ENCODE results near the gene FN3K.

The FN3K gene

DNA sequence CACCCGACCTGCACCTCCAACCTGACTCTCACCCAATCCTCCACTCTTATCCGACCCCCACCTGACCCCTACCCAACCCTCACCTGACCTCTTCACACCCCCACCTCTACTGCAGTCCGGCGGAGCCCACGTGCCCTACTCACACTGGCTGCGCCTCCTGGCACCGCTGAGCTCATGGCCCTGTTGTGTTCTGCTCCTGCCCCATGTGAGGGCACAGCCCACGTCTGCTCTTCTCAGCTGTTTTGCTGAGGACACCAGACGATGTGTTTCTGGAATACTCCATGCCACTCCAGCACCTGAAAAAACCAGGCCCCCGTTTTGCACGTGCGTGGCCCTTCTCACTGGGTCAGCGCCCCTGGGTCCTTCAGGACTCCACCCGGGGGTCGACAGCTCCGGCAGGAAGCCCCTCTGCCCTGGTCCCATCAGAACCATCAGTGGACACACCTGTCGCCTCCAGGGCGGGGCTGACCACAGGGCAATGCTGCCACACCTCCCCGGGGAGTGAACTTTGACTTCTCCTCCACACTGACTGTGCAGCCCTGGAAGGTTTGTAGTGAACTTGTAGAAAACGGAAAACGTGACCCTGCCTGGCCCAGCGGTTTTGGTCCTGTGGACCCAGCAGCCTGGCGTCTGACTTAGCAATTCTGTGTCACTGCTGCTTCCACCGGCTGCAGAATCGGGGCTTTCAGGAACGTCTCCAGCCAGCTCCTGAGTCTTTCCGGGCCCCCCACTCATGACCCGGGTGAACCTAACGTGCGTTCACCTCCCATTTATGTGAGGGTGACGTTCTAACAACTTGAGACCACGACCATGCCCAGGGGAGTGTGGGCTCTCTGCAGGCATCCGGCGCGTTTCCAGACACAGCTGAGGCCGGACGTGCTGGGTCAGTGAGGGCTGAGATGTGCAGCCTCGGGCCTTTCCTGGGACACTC is 31.2 kb upstream of the FN3K start:
- no peak for DNase-seq (ENCODE audit: low spot score)

DNA sequence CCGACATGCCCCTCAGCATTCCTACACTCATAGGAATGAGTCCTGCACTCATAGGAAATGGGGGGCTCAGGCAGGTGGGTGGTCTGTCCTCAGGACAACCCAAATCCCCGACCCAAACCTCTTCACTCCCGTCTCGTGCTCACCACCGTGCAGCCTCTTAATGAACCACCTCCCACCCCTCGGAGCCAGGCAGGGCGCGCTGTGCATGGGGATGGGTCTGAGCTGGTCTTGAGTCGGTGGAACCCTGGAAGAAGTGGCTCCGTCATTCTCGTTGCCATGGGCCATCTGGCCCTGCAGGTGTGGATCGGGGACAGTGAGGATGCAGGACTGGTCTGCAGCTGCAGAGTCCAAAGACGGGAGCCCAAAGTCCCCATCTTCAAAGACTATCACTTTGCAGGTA is 30.5 kb upstream of the FN3K start:
- no peak for DNase-seq (ENCODE audit: low spot score)

DNA sequence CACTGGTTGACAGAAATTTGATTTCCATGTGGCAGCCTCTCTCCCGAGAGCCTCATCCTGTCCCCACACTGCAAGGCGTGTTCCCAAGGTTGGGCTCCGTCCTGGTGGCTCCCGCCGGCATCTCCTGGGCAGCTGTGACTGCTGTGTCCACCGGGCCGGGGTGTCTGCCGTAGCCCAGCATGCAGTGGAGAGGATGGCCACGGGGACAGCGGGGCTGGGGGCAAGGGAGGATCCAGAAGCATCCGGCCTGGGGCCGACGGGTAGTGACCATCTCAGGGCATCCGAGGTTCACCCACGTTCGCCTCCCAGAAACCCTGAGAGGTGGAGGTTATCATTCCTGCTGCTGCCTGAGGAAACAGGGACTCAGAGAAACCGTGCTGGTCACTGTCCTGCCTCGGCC is 29.7 kb upstream of the FN3K start:
- DNase-seq (ENCODE audit: low spot score): no peak

DNA sequence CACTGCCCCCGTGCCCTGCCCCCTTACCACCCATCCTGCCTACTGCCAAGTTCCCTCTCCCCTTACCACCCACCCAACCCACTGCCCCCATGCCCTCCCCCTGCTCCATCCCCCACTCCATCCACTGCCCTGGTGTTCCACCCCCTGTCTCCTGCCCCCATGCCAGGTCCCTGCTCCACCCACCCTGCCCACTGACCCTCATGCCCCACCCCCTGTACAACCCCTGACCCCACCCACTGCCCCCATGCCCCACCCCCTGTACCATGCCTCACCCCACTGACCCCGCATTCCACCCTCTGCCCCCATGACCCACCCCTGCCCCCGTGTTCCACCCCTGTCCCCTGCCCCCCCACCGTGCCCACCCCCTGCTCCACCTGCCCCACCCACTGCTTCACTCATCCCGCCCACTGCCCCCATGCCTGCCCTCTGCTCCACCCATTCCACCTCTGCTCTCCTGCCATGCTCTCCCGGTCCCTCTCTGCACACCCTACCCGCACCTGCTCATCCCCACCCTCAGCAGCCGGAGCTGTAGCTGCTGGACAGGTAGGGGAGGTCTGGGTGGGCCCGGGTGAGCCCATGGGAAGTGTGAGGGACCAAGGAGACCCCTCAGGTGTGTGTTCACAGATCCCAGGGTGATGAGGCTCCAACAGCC is 26.3 kb upstream of the FN3K start:
- no peak for DNase-seq (ENCODE audit: low spot score)

DNA sequence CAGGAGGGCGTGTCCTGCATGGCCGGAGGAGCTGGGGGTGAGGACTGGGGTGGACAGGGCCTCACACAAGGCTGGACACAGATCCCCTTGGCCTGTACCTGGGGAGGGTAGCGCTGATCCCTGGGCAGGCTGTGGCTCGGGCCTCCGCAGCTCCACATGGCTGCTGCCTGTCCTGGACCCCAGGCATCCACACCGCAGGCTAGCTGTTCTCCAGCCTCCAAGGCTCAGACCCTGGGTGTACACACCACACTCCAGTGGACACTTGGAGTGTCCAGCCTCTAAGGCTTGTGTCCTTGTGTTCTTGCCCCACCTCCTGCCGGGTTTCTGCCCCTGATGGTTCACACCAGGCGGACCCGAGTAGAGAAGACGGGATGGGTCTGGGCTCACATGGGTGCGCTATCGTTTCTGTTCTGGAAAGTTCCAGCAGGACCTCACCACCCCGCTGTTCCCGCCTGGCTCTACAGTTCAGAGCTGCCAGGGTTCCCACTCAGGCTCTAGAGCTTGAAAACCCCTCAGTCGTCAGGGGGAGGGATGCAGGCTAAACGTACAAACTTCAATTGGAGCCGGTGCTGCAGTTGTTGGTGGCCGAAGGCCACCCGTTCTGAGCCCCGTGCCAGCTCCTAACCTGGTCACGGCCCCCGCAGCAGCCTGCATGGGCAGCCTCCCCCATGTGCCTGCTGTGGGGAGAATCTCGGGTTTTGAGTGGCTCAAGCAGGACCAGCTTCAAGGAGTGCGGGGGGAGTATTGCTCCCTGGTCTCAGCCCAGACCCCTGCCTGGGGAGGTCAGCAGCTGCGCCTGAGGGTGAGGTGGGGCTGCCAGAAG is 25.5 kb upstream of the FN3K start:
- DNase-seq (ENCODE audit: low spot score): no peak

DNA sequence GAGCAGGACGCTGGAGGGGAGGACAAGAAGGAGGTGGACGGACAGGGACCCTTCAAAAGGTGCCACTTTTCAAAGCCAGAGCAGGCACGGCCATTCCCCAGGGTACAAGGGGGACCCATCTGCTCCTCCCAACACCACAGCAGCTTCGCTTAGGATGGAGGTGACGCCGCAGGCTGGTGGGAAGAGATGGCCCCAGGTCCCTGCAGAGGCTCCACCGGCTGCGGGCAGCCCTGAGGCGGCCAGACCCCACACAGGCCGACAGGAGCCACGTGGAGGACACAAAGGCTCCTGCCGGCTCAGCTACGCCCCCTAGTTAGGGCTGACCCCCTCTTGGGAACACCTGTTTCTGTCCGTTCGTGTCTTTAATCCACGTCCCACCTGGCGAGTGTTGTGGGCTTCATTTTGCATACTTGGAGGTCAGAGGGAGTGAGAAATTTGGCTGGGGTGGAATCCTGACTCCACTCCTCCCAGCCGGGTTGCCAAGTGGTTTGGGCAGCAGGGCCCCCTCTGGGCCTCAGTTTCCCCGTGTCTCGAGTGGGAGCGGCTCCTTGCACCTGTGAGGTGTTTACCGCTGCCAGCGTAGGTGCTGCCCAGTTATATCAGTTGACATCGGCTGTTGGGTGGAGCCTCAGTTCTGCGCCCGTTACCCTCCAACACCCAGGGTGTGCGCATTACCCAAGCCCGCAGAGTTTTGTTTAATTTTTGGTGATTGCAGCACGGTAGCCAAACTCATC is 24.7 kb upstream of the FN3K start:
- DNase-seq (ENCODE audit: low spot score): no peak

DNA sequence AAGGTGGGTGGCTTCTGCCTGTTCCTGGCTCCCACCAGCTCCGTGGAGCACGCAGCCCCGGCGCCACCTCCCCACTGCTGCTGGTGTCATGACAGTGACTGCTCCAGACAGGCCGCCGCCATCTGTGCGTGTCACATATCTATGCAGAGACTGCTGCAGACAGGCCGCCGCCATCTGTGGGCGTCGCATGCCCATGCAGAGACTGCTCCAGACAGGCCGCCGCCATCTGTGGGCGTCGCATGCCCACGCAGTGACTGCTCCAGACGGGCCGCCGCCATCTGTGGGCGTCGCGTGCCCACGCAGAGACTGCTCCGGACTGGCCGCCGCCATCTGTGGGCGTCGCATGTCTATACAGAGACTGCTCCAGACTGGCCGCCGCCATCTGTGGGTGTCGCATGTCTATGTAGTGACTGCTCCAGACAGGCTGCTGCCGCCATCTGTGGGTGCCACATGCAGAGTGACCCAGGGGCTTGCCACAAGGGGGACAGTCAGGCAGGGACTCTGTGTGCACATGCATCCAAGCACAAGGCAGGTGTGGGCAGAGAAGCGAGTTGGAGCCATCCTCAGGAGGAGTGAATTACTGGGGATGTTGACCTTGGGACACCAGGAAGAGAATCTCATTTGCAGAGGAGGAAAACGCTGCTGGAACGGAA is 22.2 kb upstream of the FN3K start:
- DNase-seq (ENCODE audit: low spot score): no peak

DNA sequence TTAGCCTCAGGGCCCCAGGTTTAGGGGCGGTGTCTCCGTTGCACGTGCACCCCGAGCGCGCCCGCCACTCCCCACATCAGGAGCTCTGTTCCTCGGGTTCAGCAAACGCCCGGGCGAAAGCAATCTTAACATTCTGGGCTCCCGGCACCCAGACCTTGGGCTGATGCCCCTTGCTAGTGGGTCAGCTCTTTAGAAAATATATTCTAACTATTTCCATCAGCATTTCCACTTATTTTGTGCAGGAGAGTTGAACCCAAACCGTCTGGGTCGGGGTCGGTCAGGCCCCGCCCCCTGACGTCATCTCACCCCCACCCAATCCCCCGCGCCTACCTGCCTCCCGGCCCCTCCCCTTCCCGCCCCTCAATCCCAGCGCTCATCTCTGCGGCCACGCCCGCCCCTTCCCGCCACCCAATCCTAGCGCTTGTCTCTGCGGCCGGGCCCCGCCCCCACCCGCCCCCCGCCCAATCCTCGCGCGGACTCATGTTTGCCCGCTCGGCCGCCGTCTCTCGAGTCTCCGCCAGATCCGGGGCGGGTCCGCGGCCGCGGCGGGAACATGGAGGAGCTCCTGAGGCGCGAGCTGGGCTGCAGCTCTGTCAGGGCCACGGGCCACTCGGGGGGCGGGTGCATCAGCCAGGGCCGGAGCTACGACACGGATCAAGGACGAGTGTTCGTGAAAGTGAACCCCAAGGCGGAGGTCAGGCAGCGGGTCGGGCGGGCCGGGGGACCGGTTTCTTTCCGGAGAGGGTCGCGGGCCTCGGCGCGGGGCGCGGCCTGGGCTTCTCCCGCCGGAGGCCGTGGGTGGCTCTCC is 19.0 kb upstream of the FN3K start, which contains the start of gene FN3KRP:
FN3KRP (plus strand) TSS at position 504 of the 808 bp plus-strand sequence; CDS start at position 554, 50 bp downstream.
- DNase-seq (ENCODE audit: low spot score): peak; percentile 90

DNA sequence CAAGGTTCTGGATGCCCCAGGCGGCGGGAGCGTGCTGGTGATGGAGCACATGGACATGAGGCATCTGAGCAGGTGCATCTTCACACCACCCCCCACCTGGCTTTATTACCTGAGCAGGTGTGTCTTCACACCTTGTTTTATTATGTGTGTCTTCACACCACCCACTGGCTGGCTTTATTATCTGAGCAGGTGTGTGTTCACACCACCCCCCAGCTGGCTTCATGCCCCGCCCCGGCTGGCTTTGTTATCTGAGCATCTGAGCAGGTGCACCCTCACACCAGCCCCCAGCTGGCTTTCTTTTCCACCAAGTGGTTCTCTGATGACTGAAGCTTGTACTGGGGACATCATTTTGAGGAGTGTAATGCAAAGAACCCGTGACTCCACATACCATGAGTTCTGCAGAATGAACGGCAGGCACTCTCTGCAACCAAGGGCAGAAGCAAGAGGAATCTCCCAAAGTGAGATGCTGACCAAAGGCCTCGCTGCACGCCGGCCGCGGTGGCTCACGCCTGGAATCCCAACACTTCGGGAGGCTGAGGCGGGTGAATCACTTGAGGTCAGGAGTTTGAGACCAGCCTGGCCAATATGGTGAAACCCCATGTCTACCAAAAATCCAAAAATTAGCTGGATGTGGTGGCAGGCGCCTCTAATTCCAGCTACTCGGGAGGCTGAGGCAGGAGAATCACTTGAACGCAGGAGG is 16.3 kb upstream of the FN3K start:
- DNase-seq (ENCODE audit: low spot score): no peak

DNA sequence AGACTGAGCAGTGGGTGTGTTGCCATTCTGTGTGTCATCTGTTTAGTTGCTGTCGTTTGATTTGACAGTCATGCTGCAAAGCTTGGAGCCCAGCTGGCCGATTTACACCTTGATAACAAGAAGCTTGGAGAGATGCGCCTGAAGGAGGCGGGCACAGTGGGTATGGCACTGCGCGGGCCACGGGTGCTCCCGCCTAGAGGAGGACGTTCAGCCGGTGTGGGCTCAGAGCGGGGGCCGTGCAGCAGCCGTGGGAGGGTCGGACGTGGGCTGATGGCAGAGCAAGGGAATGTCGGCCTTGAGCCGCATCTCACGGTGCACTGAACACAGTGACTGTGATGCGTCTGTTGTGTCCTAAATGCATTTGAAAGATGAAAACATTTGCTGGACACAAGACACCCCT is 15.2 kb upstream of the FN3K start:
- no peak for DNase-seq (ENCODE audit: low spot score)

DNA sequence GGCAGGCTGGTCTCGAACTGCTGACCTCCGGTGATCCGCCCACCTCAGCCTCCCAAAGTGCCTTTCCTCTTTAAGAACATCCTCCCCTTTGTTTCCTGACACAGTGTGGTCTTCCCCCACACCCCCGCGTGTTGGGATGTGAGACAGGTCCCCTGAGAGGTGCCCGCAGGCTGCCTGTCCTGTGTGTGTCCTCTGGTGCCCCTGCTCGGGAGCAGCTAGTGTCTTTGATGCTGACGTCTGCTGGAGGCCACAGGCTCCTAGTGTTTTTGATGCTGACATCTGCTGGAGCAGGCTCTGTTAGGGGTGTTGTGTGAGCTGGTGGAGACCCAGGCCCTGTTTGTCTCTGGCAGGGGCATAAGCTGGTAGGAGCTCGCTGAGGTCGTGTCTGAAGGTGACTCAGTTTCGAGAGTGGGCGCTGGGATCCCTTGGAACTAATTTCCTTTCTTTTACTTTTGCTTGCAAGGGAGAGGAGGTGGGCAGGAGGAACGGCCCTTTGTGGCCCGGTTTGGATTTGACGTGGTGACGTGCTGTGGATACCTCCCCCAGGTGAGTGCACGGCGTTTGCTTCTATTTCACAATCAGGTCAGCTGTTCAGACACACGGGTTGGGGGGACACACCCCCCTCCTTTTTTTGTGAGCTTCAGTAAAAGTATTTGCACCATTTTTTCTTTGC is 12.9 kb upstream of the FN3K start:
- no peak for DNase-seq (ENCODE audit: low spot score)

DNA sequence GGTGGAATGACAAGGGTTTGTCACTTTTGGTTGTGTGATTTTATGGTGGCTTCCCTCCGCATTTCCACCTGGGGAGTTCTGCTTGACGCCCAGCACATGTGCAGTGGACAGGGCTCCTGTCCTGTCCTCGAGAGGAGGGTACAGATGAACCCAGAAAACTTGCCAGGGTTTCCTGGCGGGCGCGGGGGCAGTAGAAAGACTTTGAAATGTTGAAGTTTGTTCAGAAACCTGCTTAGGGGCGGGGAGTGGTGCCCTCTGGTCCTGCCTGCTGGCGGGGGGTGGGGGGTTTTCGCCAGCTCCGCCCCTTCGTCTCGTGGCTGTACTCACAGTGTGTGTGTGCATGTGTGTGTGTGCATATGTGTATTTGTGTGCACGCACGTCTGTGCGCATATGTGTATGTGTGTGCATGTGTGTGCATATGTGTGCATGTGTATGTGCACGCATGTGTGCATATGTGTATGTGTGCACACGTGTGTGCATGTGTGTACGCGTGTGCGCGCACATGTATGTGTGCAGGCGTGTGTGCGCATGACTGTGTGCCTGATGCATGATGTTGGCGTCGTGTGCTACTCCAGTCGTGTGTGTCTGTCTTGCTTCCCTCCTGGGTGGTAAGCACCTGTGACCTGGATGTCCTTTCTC is 12.1 kb upstream of the FN3K start:
- no peak for DNase-seq (ENCODE audit: low spot score)

DNA sequence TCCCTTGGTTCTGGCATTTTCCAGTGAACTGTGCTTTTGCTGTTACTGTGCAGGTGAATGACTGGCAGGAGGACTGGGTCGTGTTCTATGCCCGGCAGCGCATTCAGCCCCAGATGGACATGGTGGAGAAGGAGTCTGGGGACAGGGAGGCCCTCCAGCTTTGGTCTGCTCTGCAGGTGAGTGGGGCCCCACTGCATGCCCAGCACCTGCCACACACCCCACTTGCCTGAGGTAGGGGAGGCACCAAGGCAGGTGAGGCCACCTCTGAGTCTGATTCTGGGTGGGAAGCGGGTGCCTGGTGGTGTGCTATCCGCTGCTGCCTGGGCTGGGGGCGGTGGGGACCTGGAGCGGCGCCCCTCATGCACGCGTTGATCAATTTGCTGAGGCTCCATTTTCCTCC is 9.0 kb upstream of the FN3K start:
- no peak for DNase-seq (ENCODE audit: low spot score)

DNA sequence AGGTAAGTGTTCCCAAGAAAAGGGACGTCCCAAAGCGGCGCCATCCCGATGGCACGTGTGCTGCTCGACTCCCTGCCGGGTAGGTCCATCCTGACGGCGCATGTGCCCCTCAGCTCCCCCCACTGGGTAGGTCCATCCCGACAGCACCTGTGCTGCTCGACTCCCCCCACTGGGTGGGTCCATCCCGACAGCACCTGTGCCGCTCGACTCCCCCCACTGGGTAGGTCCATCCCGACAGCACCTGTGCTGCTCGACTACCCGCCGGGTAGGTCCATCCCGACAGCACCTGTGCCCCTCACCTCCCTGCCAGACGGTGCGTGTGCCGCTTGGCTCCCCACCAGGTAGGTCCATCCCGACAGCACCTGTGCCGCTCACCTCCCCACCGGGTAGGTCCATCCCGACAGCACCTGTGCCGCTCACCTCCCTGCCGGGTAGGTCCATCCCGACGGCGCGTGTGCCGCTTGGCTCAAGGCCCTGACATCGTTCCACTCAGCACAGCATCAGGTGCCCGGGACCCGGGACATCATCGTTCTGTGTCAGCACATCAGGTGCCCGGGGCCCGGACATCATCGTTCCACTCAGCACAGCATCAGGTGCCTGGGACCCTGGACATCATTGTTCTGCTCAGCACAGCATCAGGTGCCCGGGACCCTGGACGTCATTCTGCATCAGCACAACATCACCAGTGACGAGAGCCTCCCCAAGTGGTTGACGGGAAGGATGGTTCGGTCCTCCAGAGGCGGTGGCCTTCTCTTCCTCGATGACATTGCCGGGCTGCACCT is 5.7 kb upstream of the FN3K start:
- DNase-seq (ENCODE audit: low spot score): no peak

DNA sequence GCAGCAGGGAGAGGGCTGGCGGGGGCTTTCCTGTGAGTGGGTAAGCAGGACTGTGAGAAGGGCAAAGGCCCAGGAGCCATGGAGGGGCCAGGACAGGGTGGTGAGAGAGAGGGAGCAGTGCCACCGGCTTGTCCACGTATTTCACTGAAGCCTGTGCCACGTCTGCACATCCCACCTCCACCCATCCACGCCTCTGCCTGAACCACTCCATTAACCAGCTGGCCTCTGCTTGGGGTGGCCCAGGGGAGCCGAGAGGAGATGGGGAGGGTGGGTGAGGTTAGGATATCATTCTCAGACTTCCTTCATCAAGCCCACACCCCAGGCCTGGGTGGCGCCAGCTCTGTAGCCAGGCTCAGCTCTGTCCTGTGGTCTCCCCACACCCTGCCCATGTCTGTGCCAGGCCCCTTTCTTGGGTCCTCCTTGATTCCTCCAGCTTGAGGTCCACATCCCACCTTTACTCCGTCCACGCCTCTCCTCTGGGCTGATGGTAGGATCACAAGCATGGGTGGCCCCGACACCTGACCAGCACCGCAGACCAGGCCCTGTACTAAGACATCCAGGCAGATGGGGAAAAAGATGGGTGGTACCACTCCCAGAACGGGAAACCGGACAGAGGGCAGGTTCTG is 3.2 kb upstream of the FN3K start:
- no peak for DNase-seq (ENCODE audit: low spot score)

DNA sequence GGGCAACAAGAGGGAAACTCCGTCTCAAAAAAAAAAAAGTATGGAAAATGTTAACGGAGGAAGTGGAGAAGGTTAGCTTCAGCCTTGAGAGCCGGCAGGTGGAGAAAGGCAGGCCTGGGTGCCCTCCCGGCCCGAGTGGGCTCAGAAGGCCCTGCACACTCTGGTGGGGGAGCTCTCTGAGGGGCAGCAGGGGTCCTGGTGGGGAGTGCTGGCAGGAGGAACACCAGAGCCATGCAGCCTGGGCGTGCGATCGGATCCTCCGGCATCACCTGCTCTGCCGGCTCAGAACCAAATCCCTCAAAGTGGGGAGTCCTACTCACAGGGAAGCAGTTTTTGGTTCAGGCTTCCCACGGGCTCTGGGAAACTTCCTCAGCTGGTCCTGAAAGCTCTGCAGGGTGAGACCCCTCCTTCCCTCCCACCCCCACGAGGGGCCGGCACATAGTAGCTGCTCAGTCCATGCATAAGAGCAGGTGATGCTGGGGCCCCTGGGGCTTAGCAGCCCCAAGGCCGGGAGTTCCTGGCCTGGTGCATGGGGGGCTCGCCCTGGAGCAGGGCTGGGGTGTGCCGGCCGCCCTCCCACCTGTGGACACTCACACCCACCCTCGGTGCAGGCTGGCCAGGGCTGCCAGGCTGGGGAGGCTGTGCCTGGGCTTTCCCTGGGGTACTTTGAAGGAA is 1.2 kb downstream of the FN3K start:
- DNase-seq (ENCODE audit: low spot score): no peak

Data from kidney tubule cell (primary cell).